Adrenal gland (tissue), 5 donors: Measurements from ENCODE around the gene UPK3B.
"Not testable (repeated sequence)": the region's sequence is repeated elsewhere in the genome, so short reads cannot be mapped to it uniquely, and the experiment has no call there.

Source experiments
- POLR2A ChIP-seq, 2 donors: fragments of 450-650 bp; IDR thresholded peaks; one replicate each; pipeline ENCODE4 v1.6.1; 2017; ENCODE audit warnings: antibody characterized with exemption in 2 of 2, mild to moderate bottlenecking in 2 of 2, moderate library complexity in 1 of 2
- TF ChIP-seq, protein P1 (sequence below), 6 experiments: fragments of 450-650 bp in 4 of 6; fragments of 200-600 bp in 2 of 6; sonication (generic) in 1 of 6; IDR thresholded peaks; 1 replicate in 5 of 6; 2 replicates in 1 of 6; pipeline versions ENCODE4 v1.5.1 to v1.8.0; 2016 to 2021; ENCODE audit warnings: antibody characterized with exemption in 6 of 6, mild to moderate bottlenecking in 2 of 6, moderate library complexity in 1 of 6
- donor health status: DM: no; HTN: no; CAD: no.

DNA sequence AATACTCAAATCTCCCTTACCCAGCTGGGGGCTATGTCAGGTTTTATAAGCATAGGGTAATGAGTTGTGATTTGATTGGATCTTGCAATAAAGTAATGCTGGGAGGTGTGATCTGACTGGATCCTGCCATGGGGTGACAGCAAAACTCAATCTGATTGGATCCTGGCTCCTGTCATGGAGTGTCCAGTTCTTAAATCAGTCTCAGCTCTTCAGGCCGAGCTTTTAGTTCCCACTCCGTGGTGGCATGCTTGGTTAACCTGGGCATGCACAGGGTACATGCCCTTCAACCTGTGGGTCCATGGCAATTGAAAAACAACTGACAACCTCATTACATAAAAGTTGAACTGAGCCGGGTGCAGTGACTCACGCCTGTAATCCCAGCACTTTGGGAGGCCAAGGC is 15.8 kb downstream of the UPK3B start:
- TF ChIP-seq, protein P1, sequence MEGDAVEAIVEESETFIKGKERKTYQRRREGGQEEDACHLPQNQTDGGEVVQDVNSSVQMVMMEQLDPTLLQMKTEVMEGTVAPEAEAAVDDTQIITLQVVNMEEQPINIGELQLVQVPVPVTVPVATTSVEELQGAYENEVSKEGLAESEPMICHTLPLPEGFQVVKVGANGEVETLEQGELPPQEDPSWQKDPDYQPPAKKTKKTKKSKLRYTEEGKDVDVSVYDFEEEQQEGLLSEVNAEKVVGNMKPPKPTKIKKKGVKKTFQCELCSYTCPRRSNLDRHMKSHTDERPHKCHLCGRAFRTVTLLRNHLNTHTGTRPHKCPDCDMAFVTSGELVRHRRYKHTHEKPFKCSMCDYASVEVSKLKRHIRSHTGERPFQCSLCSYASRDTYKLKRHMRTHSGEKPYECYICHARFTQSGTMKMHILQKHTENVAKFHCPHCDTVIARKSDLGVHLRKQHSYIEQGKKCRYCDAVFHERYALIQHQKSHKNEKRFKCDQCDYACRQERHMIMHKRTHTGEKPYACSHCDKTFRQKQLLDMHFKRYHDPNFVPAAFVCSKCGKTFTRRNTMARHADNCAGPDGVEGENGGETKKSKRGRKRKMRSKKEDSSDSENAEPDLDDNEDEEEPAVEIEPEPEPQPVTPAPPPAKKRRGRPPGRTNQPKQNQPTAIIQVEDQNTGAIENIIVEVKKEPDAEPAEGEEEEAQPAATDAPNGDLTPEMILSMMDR (IDR thresholded peaks at IDR 0.05): not testable (repeated sequence)
- not testable (repeated sequence) for TF ChIP-seq POLR2A (IDR thresholded peaks at IDR 0.05)
